B cell (primary cell): ENCODE measurements around the gene DOCK6. TPM values are rescaled to one million over a fixed set of nuclear protein-coding genes. Genes with fewer than 3 reads are reported as not detected.

Experiments
- ATAC-seq: fragments of 200-7000 bp; cut with Tn5 transposase; one replicate; pipeline ENCODE4 v1.10.0; 2021; ENCODE audit warnings: low read depth, mild to moderate bottlenecking, moderate number of reproducible peaks, moderate library complexity
- CTCF ChIA-PET: fragments of 350-600 bp; sonication (Branson Sonifier 250); formaldehyde crosslinking; loops from one replicate; lab custom pipeline; 2021; ENCODE audit warnings: antibody characterized with exemption, inconsistent platforms; lab: Charles Lee
- POLR2A ChIA-PET: fragments of 350-600 bp; sonication (Branson Sonifier 250); formaldehyde crosslinking; loops from one replicate; lab custom pipeline; 2021; ENCODE audit warnings: antibody characterized with exemption; lab: Charles Lee
- DNase-seq: peaks from one replicate; pipeline ENCODE4 v3.0.0; 2013
- H2AFZ ChIP-seq: 2 replicates; pipeline ENCODE4 v1.6.1; 2012; ENCODE audit warnings: mild to moderate bottlenecking, low read depth, low read length; ENCODE audit not compliant: insufficient read depth, poor library complexity, severe bottlenecking
- H3K27ac ChIP-seq, 2 donors: 1 replicate in 1 of 2; 2 replicates in 1 of 2; pipeline ENCODE4 v1.5.1; 2012 to 2013; ENCODE audit warnings: low read length in 2 of 2, mild to moderate bottlenecking in 2 of 2, moderate library complexity in 1 of 2
- H3K27me3 ChIP-seq, 4 experiments: fragments of 200-600 bp in 1 of 4; sonication (generic) in 1 of 4; replicated peaks in 1 of 4; 1 replicate in 2 of 4; 2 replicates in 2 of 4; pipeline versions ENCODE4 v1.6.1 to v1.7.0; 2013 to 2016; ENCODE audit warnings: low read length in 3 of 4, mild to moderate bottlenecking in 2 of 4, mixed read lengths in 1 of 4, moderate library complexity in 1 of 4; ENCODE audit not compliant: insufficient read depth in 4 of 4, control insufficient read depth in 3 of 4; ENCODE audit errors: control extremely low read depth in 1 of 4
- H3K36me3 ChIP-seq, 2 experiments: replicated peaks in 1 of 2; 1 replicate in 1 of 2; 2 replicates in 1 of 2; pipeline versions ENCODE4 v1.6.1 to v1.7.1; 2013; ENCODE audit warnings: low read length in 1 of 2; ENCODE audit not compliant: insufficient read depth in 2 of 2, control insufficient read depth in 1 of 2; ENCODE audit errors: control extremely low read depth in 1 of 2, extremely low read depth in 1 of 2
- H3K4me1 ChIP-seq, 2 donors: fragments of 200-600 bp in 1 of 2; sonication (generic) in 1 of 2; 1 replicate in 1 of 2; 2 replicates in 1 of 2; pipeline versions ENCODE4 v1.5.1 to v1.6.1; 2013 to 2017; ENCODE audit warnings: low read length in 2 of 2; ENCODE audit not compliant: control insufficient read depth in 2 of 2, insufficient read depth in 2 of 2
- H3K4me2 ChIP-seq: replicated peaks from 2 replicates; pipeline ENCODE3; 2012; ENCODE audit warnings: mild to moderate bottlenecking, low read depth, low read length; ENCODE audit not compliant: poor library complexity, severe bottlenecking
- H3K4me3 ChIP-seq, 5 experiments: fragments of 200-600 bp in 1 of 5; sonication (generic) in 1 of 5; 1 replicate in 3 of 5; 2 replicates in 2 of 5; pipeline versions ENCODE4 v1.5.1 to v1.7.0; 2011 to 2016; ENCODE audit warnings: low read length in 4 of 5, mild to moderate bottlenecking in 4 of 5, low read depth in 2 of 5, control low read depth in 1 of 5, moderate library complexity in 1 of 5; ENCODE audit not compliant: insufficient read depth in 1 of 5; ENCODE audit errors: control extremely low read depth in 1 of 5, extremely low read depth in 1 of 5
- H3K79me2 ChIP-seq: fragments of 200-600 bp; sonication (generic); one replicate; pipeline ENCODE4 v1.6.0; 2016; ENCODE audit warnings: low read length; ENCODE audit not compliant: control insufficient read depth, insufficient read depth
- H3K9ac ChIP-seq: fragments of 200-600 bp; sonication (generic); 2 replicates; pipeline ENCODE4 v1.6.1; 2017; ENCODE audit warnings: mild to moderate bottlenecking, low read length, moderate library complexity
- H3K9me3 ChIP-seq, 3 donors: one replicate each; pipeline versions ENCODE4 v1.6.1 to v1.7.1; 2013; ENCODE audit warnings: low read length in 2 of 3; ENCODE audit not compliant: control insufficient read depth in 2 of 3, insufficient read depth in 1 of 3; ENCODE audit errors: control extremely low read depth in 1 of 3
- H4K20me1 ChIP-seq: 2 replicates; pipeline ENCODE4 v1.6.0; 2012; ENCODE audit warnings: mild to moderate bottlenecking, low read length; ENCODE audit not compliant: insufficient read depth, control insufficient read depth, poor library complexity, severe bottlenecking
- H3K27ac Mint-ChIP-seq: one replicate; pipeline ENCODE4 v1.8.0; 2021; ENCODE audit warnings: mixed read lengths
- H3K27me3 Mint-ChIP-seq: one replicate; pipeline ENCODE4 v1.8.0; 2021; ENCODE audit warnings: mixed read lengths
- H3K4me1 Mint-ChIP-seq: one replicate; pipeline ENCODE4 v1.8.0; 2021; ENCODE audit warnings: mixed read lengths
- H3K4me3 Mint-ChIP-seq: one replicate; pipeline ENCODE4 v1.8.0; 2021; ENCODE audit warnings: mixed read lengths
- H3K9me3 Mint-ChIP-seq: one replicate; pipeline ENCODE4 v1.8.0; 2022; ENCODE audit warnings: mixed read lengths; ENCODE audit not compliant: insufficient read depth
- EZH2 ChIP-seq: IDR thresholded peaks from 2 replicates; pipeline ENCODE4 v1.6.1; 2012; ENCODE audit warnings: borderline replicate concordance, low read depth, mild to moderate bottlenecking, moderate library complexity, low read length; ENCODE audit not compliant: insufficient read depth, poor library complexity, severe bottlenecking
- WGBS: methylation state at CpG from one replicate; pipeline ENCODE4 v1.1.5; 2013; ENCODE audit warnings: missing lambda C conversion rate; ENCODE audit not compliant: insufficient coverage; 5-methylcytosine and 5-hydroxymethylcytosine counted together
- intact Hi-C: fragments of 100-400 bp; cut with micrococcal nuclease; formaldehyde crosslinking; loops from one replicate; pipeline ENCODE4 v1.10.0; 2022
- polyA plus RNA-seq: library from polyadenylated mRNA; depleted of rRNA; stranded (reverse); fragments of >200 nt; gene quantifications from 2 replicates; pipeline ENCODE4 v1.2.3, GENCODE V29; 2012
- total RNA-seq, 2 donors: library from RNA; stranded (reverse); fragments of 120-200 nt in 1 of 2; gene quantifications; 1 replicate in 1 of 2; 2 replicates in 1 of 2; pipeline versions ENCODE4 v1.2.3 to v1.2.4, GENCODE V29; 2013 to 2022
- TF ChIP-seq, protein P1 (sequence below): fragments of 200-600 bp; IDR thresholded peaks from one replicate; pipeline ENCODE4 v1.8.0; 2022; ENCODE audit warnings: antibody characterized with exemption, mild to moderate bottlenecking

Gene DOCK6
- total and polyA plus RNA-seq, 2 donors (not counting 1 experiment from before 2014, with no cell fraction given) = 5.3 to 11.9 TPM

DNA sequence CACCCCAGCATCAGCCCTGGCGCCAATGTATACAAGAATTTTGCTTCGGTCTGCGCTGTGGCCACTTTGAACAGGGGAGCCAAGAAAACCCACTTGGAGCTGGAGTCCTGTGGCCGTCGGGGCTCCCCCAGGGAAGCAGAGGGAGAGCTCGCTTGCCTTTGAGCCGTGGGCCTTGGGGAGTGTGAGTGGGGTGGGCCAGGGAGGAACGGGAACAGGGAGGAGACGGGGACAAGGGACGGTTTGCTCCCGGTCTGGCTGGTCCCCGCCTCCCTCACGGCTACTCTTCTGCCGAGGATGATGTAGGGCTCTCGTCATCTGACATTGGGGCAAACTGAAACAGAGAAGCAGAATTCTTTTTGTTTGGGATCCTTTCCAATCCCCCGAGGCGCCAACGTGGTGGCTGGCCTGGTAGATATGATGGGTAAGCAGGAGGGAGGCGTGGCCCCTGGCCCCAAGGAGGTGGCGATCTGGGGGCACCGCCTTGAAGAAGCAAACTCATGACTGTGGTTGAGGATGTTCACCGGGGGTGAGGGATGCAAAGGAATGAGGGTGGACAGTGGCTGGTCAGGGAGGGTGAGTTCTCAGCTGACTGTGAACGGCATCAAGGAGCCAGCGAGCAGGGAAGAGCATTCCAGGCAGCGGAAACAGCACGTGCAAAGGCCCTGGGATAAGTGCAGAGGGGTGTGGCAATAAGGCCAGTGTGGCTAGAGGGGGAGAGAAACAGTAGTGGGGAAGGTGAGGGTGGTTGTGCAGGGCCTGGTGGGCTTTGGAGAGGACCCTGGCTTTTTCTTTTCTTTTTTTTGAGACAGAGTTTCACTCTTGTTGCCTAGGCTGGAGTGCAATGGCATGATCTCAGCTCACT, 95.8 kb downstream of the DOCK6 start:
- Histone ChIP-seq H3K9me3 (peaks cover 0 to 4% (median 0%) of the 10 kb centered on the region in 3 donors), H3K4me1 (no peaks in the 10 kb centered on the region), H3K27me3 (no peaks in the 10 kb centered on the region), H3K79me2 (no peaks in the 10 kb centered on the region), H4K20me1 (no peaks in the 10 kb centered on the region), H2AFZ (no peak overlapping the region), H3K9ac (no peak overlapping the region), H3K27ac (no peak overlapping the region), H3K4me3 (no peak overlapping the region), H3K4me2 (no peak overlapping the region), H3K36me3 (no peaks in the 10 kb centered on the region)
- intact Hi-C loops = no loop called here
- no peaks in the 10 kb centered on the region for H3K4me1 Mint-ChIP-seq
- peaks cover 3% of the 10 kb centered on the region for H3K27me3 Mint-ChIP-seq
- POLR2A ChIA-PET = no interaction called here
- TF ChIP-seq, protein P1, sequence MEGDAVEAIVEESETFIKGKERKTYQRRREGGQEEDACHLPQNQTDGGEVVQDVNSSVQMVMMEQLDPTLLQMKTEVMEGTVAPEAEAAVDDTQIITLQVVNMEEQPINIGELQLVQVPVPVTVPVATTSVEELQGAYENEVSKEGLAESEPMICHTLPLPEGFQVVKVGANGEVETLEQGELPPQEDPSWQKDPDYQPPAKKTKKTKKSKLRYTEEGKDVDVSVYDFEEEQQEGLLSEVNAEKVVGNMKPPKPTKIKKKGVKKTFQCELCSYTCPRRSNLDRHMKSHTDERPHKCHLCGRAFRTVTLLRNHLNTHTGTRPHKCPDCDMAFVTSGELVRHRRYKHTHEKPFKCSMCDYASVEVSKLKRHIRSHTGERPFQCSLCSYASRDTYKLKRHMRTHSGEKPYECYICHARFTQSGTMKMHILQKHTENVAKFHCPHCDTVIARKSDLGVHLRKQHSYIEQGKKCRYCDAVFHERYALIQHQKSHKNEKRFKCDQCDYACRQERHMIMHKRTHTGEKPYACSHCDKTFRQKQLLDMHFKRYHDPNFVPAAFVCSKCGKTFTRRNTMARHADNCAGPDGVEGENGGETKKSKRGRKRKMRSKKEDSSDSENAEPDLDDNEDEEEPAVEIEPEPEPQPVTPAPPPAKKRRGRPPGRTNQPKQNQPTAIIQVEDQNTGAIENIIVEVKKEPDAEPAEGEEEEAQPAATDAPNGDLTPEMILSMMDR = no peak
- no peak for TF ChIP-seq EZH2
- 92% methylated on average over 25 of the region's 26 CpGs for WGBS
- no peaks in the 10 kb centered on the region for H3K9me3 Mint-ChIP-seq
- DNase-seq = no peak
- H3K27ac Mint-ChIP-seq = no peak overlapping the region
- ATAC-seq = no peak
- no peak overlapping the region for H3K4me3 Mint-ChIP-seq
- CTCF ChIA-PET = interaction anchor here (1.2 kb wide), 1 partner anchor 40 kb away, joined by 5 read pairs; no protein-coding TSS in a partner anchor

DNA sequence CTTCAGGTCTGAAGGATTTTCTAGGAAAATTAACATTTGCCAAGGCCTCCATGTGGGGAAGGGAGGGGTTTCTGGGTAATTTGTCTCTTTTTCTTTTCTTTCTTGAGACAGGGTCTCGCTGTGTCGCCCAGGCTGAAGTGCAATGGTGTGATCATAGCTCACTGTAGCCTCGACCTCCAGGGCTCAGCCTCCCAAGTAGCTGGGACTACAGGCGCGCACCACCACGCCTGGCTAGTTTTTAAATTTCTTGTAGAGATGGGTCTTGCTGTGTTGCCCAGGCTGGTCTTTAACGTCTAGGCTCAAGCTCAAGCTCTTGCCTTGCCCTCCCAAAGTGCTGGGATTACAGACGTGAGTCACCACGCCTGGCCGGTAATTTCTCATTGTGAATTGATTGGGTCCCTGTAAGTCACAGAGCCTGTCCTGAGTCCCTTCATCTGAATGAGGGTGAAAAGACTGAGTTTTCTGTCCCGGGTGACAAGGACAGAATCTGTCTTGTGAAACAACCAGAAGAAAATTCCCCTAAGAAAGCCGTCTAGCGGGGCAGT, 96.8 kb downstream of the DOCK6 start:
- Histone ChIP-seq H3K27me3 (no peaks in the 10 kb centered on the region), H3K4me1 (no peaks in the 10 kb centered on the region), H3K27ac (no peak overlapping the region), H3K4me3 (no peak overlapping the region), H4K20me1 (no peaks in the 10 kb centered on the region), H3K9me3 (peaks cover 0 to 11% (median 0%) of the 10 kb centered on the region in 3 donors), H3K9ac (no peak overlapping the region), H3K4me2 (no peak overlapping the region), H2AFZ (no peak overlapping the region), H3K79me2 (no peaks in the 10 kb centered on the region), H3K36me3 (no peaks in the 10 kb centered on the region)
- no peaks in the 10 kb centered on the region for H3K9me3 Mint-ChIP-seq
- DNase-seq = no peak
- WGBS = 95% methylated on average over 9 of the region's 13 CpGs
- no peaks in the 10 kb centered on the region for H3K4me1 Mint-ChIP-seq
- peaks cover 3% of the 10 kb centered on the region for H3K27me3 Mint-ChIP-seq
- CTCF ChIA-PET = interaction anchor here (1.2 kb wide), 1 partner anchor 39 kb away, joined by 5 read pairs; no protein-coding TSS in a partner anchor
- H3K27ac Mint-ChIP-seq = no peak overlapping the region
- no peak for ATAC-seq
- POLR2A ChIA-PET = no interaction called here
- intact Hi-C loops = no loop called here
- no peak overlapping the region for H3K4me3 Mint-ChIP-seq
- TF ChIP-seq, protein P1 = no peak
- no peak for TF ChIP-seq EZH2
